Panc1 (cell line): Measurements from ENCODE around the gene POLD1. TPM values are rescaled to one million over a fixed set of nuclear protein-coding genes. Genes with fewer than 3 reads are reported as not detected.

Source experiments
- ATAC-seq: fragments of 200-7000 bp; cut with Tn5 transposase; 2 replicates; pipeline ENCODE4 v1.9.1; 2020; ENCODE audit warnings: mild to moderate bottlenecking, moderate library complexity
- BruUV-seq: library from RNA; stranded (reverse); fragments of 400-500 nt; replicated peaks from 2 replicates; lab custom pipeline; 2021; lab: Mats Ljungman, UMichigan
- CTCF ChIA-PET: fragments of 300-600 bp; sonication (Branson Sonifier 250); formaldehyde crosslinking; loops from one replicate; lab custom pipeline; 2022; ENCODE audit warnings: antibody characterized with exemption; lab: Charles Lee
- POLR2A ChIA-PET: fragments of 300-600 bp; sonication (Branson Sonifier 250); formaldehyde crosslinking; loops from one replicate; lab custom pipeline; 2022; ENCODE audit warnings: antibody characterized with exemption; lab: Charles Lee
- DNase-seq: peaks from one replicate; pipeline ENCODE4 v3.0.0-alpha.2; 2010; ENCODE audit warnings: low read depth, low spot score
- H3K27ac ChIP-seq: 2 replicates; pipeline ENCODE4 v1.5.1; 2011; ENCODE audit warnings: mild to moderate bottlenecking, low read length, inconsistent platforms
- H3K27me3 ChIP-seq: fragments of 200-500 bp; sonication (Bioruptor generic); 2 replicates; pipeline ENCODE4 v1.6.0; 2014; ENCODE audit warnings: low read length, inconsistent platforms; ENCODE audit not compliant: control insufficient read depth, insufficient read depth
- H3K36me3 ChIP-seq: fragments of 200-500 bp; sonication (Bioruptor generic); 2 replicates; pipeline ENCODE4 v1.5.1; 2014; ENCODE audit warnings: inconsistent platforms, mild to moderate bottlenecking, low read length, moderate library complexity; ENCODE audit not compliant: control insufficient read depth, insufficient read depth
- H3K4me1 ChIP-seq: 2 replicates; pipeline ENCODE4 v1.5.1; 2011; ENCODE audit warnings: inconsistent platforms, mild to moderate bottlenecking, low read length, moderate library complexity; ENCODE audit not compliant: control insufficient read depth, insufficient read depth
- H3K4me3 ChIP-seq, 2 experiments: 2 replicates each; pipeline ENCODE4 v1.5.1; 2011 to 2012; ENCODE audit warnings: low read depth in 2 of 2, low read length in 2 of 2, mild to moderate bottlenecking in 2 of 2, inconsistent platforms in 1 of 2, moderate library complexity in 1 of 2
- H3K9me3 ChIP-seq: fragments of 200-500 bp; sonication (Bioruptor generic); 2 replicates; pipeline ENCODE4 v1.5.1; 2014; ENCODE audit warnings: low read depth, mild to moderate bottlenecking, inconsistent platforms, low read length, moderate library complexity; ENCODE audit not compliant: control insufficient read depth, insufficient read depth
- CTCF ChIP-seq: fragments of 450-650 bp; IDR thresholded peaks from 2 replicates; pipeline ENCODE4 v1.5.1; 2017; ENCODE audit warnings: mild to moderate bottlenecking
- POLR2AphosphoS5 ChIP-seq: IDR thresholded peaks from 2 replicates; pipeline ENCODE4 v1.6.1; 2012; ENCODE audit warnings: mild to moderate bottlenecking, low read depth, low read length, moderate library complexity
- REST ChIP-seq, 2 experiments: IDR thresholded peaks; 2 replicates each; pipeline ENCODE4 v1.6.1; 2011 to 2012; ENCODE audit warnings: low read depth in 2 of 2, control low read depth in 1 of 2, low read length in 1 of 2, mild to moderate bottlenecking in 1 of 2, moderate library complexity in 1 of 2; ENCODE audit not compliant: insufficient read depth in 1 of 2
- SIN3A ChIP-seq: IDR thresholded peaks from 2 replicates; pipeline ENCODE4 v1.6.1; 2012; ENCODE audit warnings: low read depth, mild to moderate bottlenecking, low read length, moderate library complexity, borderline replicate concordance; ENCODE audit not compliant: insufficient read depth
- TCF7L2 ChIP-seq: IDR thresholded peaks from 2 replicates; pipeline ENCODE4 v1.6.1; 2011; ENCODE audit warnings: mild to moderate bottlenecking, low read depth, low read length, inconsistent platforms
- in situ Hi-C: cut with HindIII; loops from 2 replicates; pipeline ENCODE4 v1.10.0; 2016; ENCODE audit warnings: low sequenced_read_pairs, low pct_unique_long_range_greater_than_20kb
- intact Hi-C: fragments of 100-400 bp; cut with micrococcal nuclease; formaldehyde crosslinking; loops from one replicate; pipeline ENCODE4 v1.10.0; 2022; ENCODE audit not compliant: unreplicated experiment
- total RNA-seq: library from RNA; stranded (reverse); gene quantifications from one replicate; pipeline ENCODE4 v1.2.1, GENCODE V29; 2021; ENCODE audit not compliant: unreplicated experiment

The POLD1 gene
- total RNA-seq, 1 experiment from 2014 or later, result 71.7 TPM

GRCh38 chr19:50418176-50419021, 34.3 kb downstream of the POLD1 start, which contains the start of gene SPIB:
TSS of gene SPIB (plus strand) at chr19:50418938. CDS start at chr19:50418963, 25 bp downstream.
- TF ChIP-seq POLR2AphosphoS5 (no peak), CTCF (no peak)
- H3K36me3 ChIP-seq, result no peaks in the 10 kb centered on the region
- in situ Hi-C loops, result no loop called here
- BruUV-seq, result no TSS peak
- ChIA-PET POLR2A (no interaction called here), CTCF (no interaction called here)
- intact Hi-C loops, result no loop called here
- DNase-seq, result no peak
- H3K27ac ChIP-seq, result no peak within 1 kb of the TSS
- no peaks in the 10 kb centered on the region for H3K4me1 ChIP-seq
- H3K9me3 ChIP-seq, result no peaks in the 10 kb centered on the region
- ATAC-seq, result no peak
- no peak within 1 kb of the TSS for H3K4me3 ChIP-seq
- no peaks in the 10 kb centered on the region for H3K27me3 ChIP-seq

GRCh38 chr19:50419022-50419579, 35.0 kb downstream of the POLD1 start:
- TF ChIP-seq REST (IDR thresholded peaks at IDR 0.05; ENCODE audit: insufficient read depth in 1 of 2, low read depth in 2 of 2, low read length in 1 of 2) (no peak), POLR2AphosphoS5 (no peak), SIN3A (no peak)
- H3K27ac ChIP-seq, result no peak overlapping the region
- H3K4me1 ChIP-seq, result no peaks in the 10 kb centered on the region
- H3K9me3 ChIP-seq, result no peaks in the 10 kb centered on the region
- POLR2A ChIA-PET, result no interaction called here
- in situ Hi-C loops (no loop called here), intact Hi-C loops (no loop called here)
- no peaks in the 10 kb centered on the region for H3K27me3 ChIP-seq
- CTCF ChIA-PET, result no interaction called here
- ATAC-seq, result no peak
- no peak overlapping the region for H3K4me3 ChIP-seq
- H3K36me3 ChIP-seq, result no peaks in the 10 kb centered on the region
- DNase-seq, result no peak
- BruUV-seq, result no TSS peak

- ATAC-seq (no peak), DNase-seq (no peak)
- H3K4me1 ChIP-seq, result no peaks in the 10 kb centered on the region
- TF ChIP-seq REST (IDR thresholded peaks at IDR 0.05; ENCODE audit: insufficient read depth in 1 of 2, low read depth in 2 of 2, low read length in 1 of 2) (no peak), POLR2AphosphoS5 (no peak), TCF7L2 (no peak), SIN3A (no peak), CTCF (no peak)
- in situ Hi-C loops (no loop called here), intact Hi-C loops (no loop called here)
- no peak overlapping the region for H3K27ac ChIP-seq
- no peak overlapping the region for H3K4me3 ChIP-seq
- BruUV-seq, result no TSS peak
- CTCF ChIA-PET, result no interaction called here
- POLR2A ChIA-PET, result no interaction called here
- H3K36me3 ChIP-seq, result no peaks in the 10 kb centered on the region
- no peaks in the 10 kb centered on the region for H3K9me3 ChIP-seq
- no peaks in the 10 kb centered on the region for H3K27me3 ChIP-seq
These were observed 35.5 kb downstream of the POLD1 start for GRCh38 chr19:50419580-50420035.
